ENCODE data around the gene PDE7B.

GRCh38 chr6:136191606-136192312, 340.3 kb downstream of the PDE7B start:
- no peak for TF ChIP-seq CTCF (IDR thresholded peaks at IDR 0.05)
- no peak for TF ChIP-seq USF1 (CRISPR knock-in tag; IDR thresholded peaks at IDR 0.05)
- TF ChIP-seq ETV6 (CRISPR knock-in tag; IDR thresholded peaks at IDR 0.05), result no peak
- TF ChIP-seq ZNF423 (CRISPR knock-in tag; IDR thresholded peaks at IDR 0.05), result no peak
- no peak for TF ChIP-seq PREB (CRISPR knock-in tag; IDR thresholded peaks at IDR 0.05; ENCODE audit: borderline replicate concordance)
- no peak for TF ChIP-seq ZNF281 (CRISPR knock-in tag; IDR thresholded peaks at IDR 0.05)
- TF ChIP-seq USF2 (CRISPR knock-in tag; IDR thresholded peaks at IDR 0.05), result no peak
- TF ChIP-seq ESRRA (CRISPR knock-in tag; IDR thresholded peaks at IDR 0.05; ENCODE audit: borderline replicate concordance), result no peak

Data from WTC11 (cell line).